Measurements from ENCODE around the gene SOX15. TPM values are rescaled to one million over a fixed set of nuclear protein-coding genes. Genes with fewer than 3 reads are reported as not detected.

Gene SOX15
- total RNA-seq, 2 experiments from 2014 or later, result 0.84 to 1.6 TPM

DNA sequence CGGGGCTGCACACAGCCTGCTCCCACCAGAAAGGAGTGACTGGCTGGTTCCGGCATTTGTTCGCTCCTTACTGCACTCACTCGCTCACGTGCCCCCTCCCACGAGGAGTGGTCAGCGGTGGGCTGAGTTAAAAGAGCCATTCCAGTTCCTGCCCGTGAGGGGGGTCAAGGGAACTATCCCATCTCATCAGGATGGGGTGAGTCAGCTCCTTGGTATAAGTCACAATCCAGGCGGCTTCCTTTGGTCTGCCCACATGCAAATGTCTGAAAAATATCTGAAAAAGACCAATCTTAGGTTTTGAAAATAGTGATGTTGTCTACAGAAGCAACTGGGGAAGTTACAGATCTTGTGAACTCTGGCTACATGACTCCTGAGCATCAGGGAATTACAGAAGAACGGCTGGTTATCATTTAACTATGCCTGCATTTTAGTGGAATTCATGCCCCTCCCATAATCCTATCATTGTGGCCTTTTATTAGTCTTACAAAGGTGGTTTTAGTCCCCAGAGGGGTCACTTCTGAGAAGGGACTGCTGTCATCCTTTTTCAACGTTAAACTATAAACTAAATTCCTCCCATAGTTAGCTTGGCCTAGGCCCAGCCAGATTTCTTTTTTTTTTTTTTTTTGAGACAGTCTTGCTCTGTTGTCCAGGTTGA lies 50.9 kb downstream of the SOX15 start:
- Histone ChIP-seq H4K20me1 (ENCODE audit: insufficient read depth, low read length) (no peaks in the 10 kb centered on the region), H3K79me2 (ENCODE audit: insufficient read depth, low read depth, low read length) (no peaks in the 10 kb centered on the region), H3K27ac (ENCODE audit: low read depth, low read length, poor library complexity, severe bottlenecking) (no peak overlapping the region), H3K4me2 (ENCODE audit: low read length) (no peak overlapping the region), H3K36me3 (ENCODE audit: insufficient read depth, low read length) (no peaks in the 10 kb centered on the region), H3K4me1 (ENCODE audit: insufficient read depth, low read length, poor library complexity, severe bottlenecking) (no peaks in the 10 kb centered on the region), H3K4me3 (ENCODE audit: low read depth, low read length, poor library complexity, severe bottlenecking) (no peak overlapping the region), H2AFZ (ENCODE audit: low read length) (no peak overlapping the region), H3K9me2 (ENCODE audit: insufficient read depth, low read length) (no peaks in the 10 kb centered on the region), H3K9me3 (ENCODE audit: low read length) (0 out of 2 replicates have a peak, but pooled peaks cover 4% of the 10 kb centered on the region)
- intact Hi-C loops (cut with micrococcal nuclease; ENCODE audit: unreplicated experiment), result no loop called here
- POLR2A ChIA-PET, result no interaction called here
- TF ChIP-seq CTCF (conservative IDR thresholded peaks at IDR 0.05; ENCODE audit: low read length) (no peak), EZH2phosphoT487 (IDR thresholded peaks at IDR 0.05; ENCODE audit: borderline replicate concordance, low read depth, low read length) (no peak)
- DNase-seq (ENCODE audit: low spot score), result no peak
- CTCF ChIA-PET (ENCODE audit: unreplicated experiment), result no interaction called here
- no TSS peak for BruUV-seq (replicated peaks)

Small RNAs within 50 kb of the gene (small RNA-seq; reads per million reads assigned to genes)
- gene CD68 (not detected), gene SNORA48 (not detected), gene SNORD10 (not detected)

Other genes starting within 250 kb of the SOX15 start
- 4.1 and 6.0 TPM in 2 replicates for gene KCTD11, start 237.9 kb downstream of the SOX15 start, total RNA-seq (2014; rRNA removed; shearing (Covaris generic))
- 7.6 and 8.6 TPM in 2 replicates for gene KCTD11, start 237.9 kb downstream of the SOX15 start, total RNA-seq (2022)
- gene TMEM95, start 234.9 kb downstream of the SOX15 start, total RNA-seq (2014; rRNA removed; shearing (Covaris generic)), result not detected in 2 replicates
- 0.31 TPM in 1 of 2 replicates, not detected in the other for gene TMEM95, start 234.9 kb downstream of the SOX15 start, total RNA-seq (2022)
- gene TNK1, start 209.0 kb downstream of the SOX15 start, total RNA-seq (2014; rRNA removed; shearing (Covaris generic)), result 2.9 and 5.0 TPM in 2 replicates
- 4.8 and 6.4 TPM in 2 replicates for gene TNK1, start 209.0 kb downstream of the SOX15 start, total RNA-seq (2022)
- 8.9 and 15.3 TPM in 2 replicates for gene PLSCR3, start 195.6 kb downstream of the SOX15 start, total RNA-seq (2014; rRNA removed; shearing (Covaris generic))
- gene PLSCR3, start 195.6 kb downstream of the SOX15 start, total RNA-seq (2022), result 23.1 and 27.6 TPM in 2 replicates
- 108 and 165 TPM in 2 replicates for gene TMEM256, start 186.0 kb downstream of the SOX15 start, total RNA-seq (2014; rRNA removed; shearing (Covaris generic))
- 96.6 and 107 TPM in 2 replicates for gene TMEM256, start 186.0 kb downstream of the SOX15 start, total RNA-seq (2022)
- 0.06 TPM in 1 of 2 replicates, not detected in the other for gene NLGN2, start 182.2 kb downstream of the SOX15 start, total RNA-seq (2014; rRNA removed; shearing (Covaris generic))
- 1.2 TPM in 1 of 2 replicates, not detected in the other for gene NLGN2, start 182.2 kb downstream of the SOX15 start, total RNA-seq (2022)
- gene SPEM1, start 169.8 kb downstream of the SOX15 start, total RNA-seq (2014; rRNA removed; shearing (Covaris generic)), result not detected in 2 replicates
- not detected in 2 replicates for gene SPEM1, start 169.8 kb downstream of the SOX15 start, total RNA-seq (2022)
- gene SPEM2, start 164.5 kb downstream of the SOX15 start, total RNA-seq (2014; rRNA removed; shearing (Covaris generic)), result not detected in 2 replicates
- not detected in 2 replicates for gene SPEM2, start 164.5 kb downstream of the SOX15 start, total RNA-seq (2022)
- not detected in 2 replicates for gene SPEM3, start 161.2 kb downstream of the SOX15 start, total RNA-seq (2014; rRNA removed; shearing (Covaris generic))
- not detected in 2 replicates for gene SPEM3, start 161.2 kb downstream of the SOX15 start, total RNA-seq (2022)
- gene TMEM102, start 154.7 kb downstream of the SOX15 start, total RNA-seq (2014; rRNA removed; shearing (Covaris generic)), result 13.4 and 15.6 TPM in 2 replicates
- 16.6 and 18.9 TPM in 2 replicates for gene TMEM102, start 154.7 kb downstream of the SOX15 start, total RNA-seq (2022)
- 1.3 and 2.8 TPM in 2 replicates for gene FGF11, start 150.6 kb downstream of the SOX15 start, total RNA-seq (2014; rRNA removed; shearing (Covaris generic))
- gene FGF11, start 150.6 kb downstream of the SOX15 start, total RNA-seq (2022), result 9.9 and 11.0 TPM in 2 replicates
- gene CHRNB1, start 145.0 kb downstream of the SOX15 start, total RNA-seq (2014; rRNA removed; shearing (Covaris generic)), result 12.7 and 13.2 TPM in 2 replicates
- 13.4 and 15.6 TPM in 2 replicates for gene CHRNB1, start 145.0 kb downstream of the SOX15 start, total RNA-seq (2022)
- 3.4 and 3.5 TPM in 2 replicates for gene ZBTB4, start 110.5 kb downstream of the SOX15 start, total RNA-seq (2014; rRNA removed; shearing (Covaris generic))
- 3.9 and 4.6 TPM in 2 replicates for gene ZBTB4, start 110.5 kb downstream of the SOX15 start, total RNA-seq (2022)
- gene SLC35G6, start 108.6 kb downstream of the SOX15 start, total RNA-seq (2014; rRNA removed; shearing (Covaris generic)), result not detected in 2 replicates
- gene SLC35G6, start 108.6 kb downstream of the SOX15 start, total RNA-seq (2022), result not detected in 2 replicates
- 76.6 and 84.2 TPM in 2 replicates for gene POLR2A, start 105.7 kb downstream of the SOX15 start, total RNA-seq (2014; rRNA removed; shearing (Covaris generic))
- gene POLR2A, start 105.7 kb downstream of the SOX15 start, total RNA-seq (2022), result 218 and 264 TPM in 2 replicates
- gene TNFSF12, start 41.0 kb downstream of the SOX15 start, total RNA-seq (2014; rRNA removed; shearing (Covaris generic)), result not detected in 2 replicates
- not detected in 2 replicates for gene TNFSF12, start 41.0 kb downstream of the SOX15 start, total RNA-seq (2022)
- 0.49 and 0.98 TPM in 2 replicates for gene TNFSF13, start 31.3 kb downstream of the SOX15 start, total RNA-seq (2014; rRNA removed; shearing (Covaris generic))
- 4.8 and 6.0 TPM in 2 replicates for gene TNFSF13, start 31.3 kb downstream of the SOX15 start, total RNA-seq (2022)
- gene SENP3, start 28.2 kb downstream of the SOX15 start, total RNA-seq (2014; rRNA removed; shearing (Covaris generic)), result 100 and 102 TPM in 2 replicates
- 62.4 and 77.6 TPM in 2 replicates for gene SENP3, start 28.2 kb downstream of the SOX15 start, total RNA-seq (2022)
- 0.10 and 0.54 TPM in 2 replicates for gene CD68, start 10.5 kb downstream of the SOX15 start, total RNA-seq (2014; rRNA removed; shearing (Covaris generic))
- gene CD68, start 10.5 kb downstream of the SOX15 start, total RNA-seq (2022), result 0.44 and 0.72 TPM in 2 replicates
- 30.4 and 34.5 TPM in 2 replicates for gene MPDU1, start 6.2 kb downstream of the SOX15 start, total RNA-seq (2014; rRNA removed; shearing (Covaris generic))
- 21.3 and 26.1 TPM in 2 replicates for gene MPDU1, start 6.2 kb downstream of the SOX15 start, total RNA-seq (2022)
- gene FXR2, start 24.8 kb upstream of the SOX15 start, total RNA-seq (2014; rRNA removed; shearing (Covaris generic)), result 24.6 and 32.4 TPM in 2 replicates
- 32.1 and 41.4 TPM in 2 replicates for gene FXR2, start 24.8 kb upstream of the SOX15 start, total RNA-seq (2022)
- 16.0 and 16.9 TPM in 2 replicates for gene SAT2, start 37.7 kb upstream of the SOX15 start, total RNA-seq (2014; rRNA removed; shearing (Covaris generic))
- 37.3 and 41.1 TPM in 2 replicates for gene SAT2, start 37.7 kb upstream of the SOX15 start, total RNA-seq (2022)
- gene SHBG, start 40.0 kb upstream of the SOX15 start, total RNA-seq (2014; rRNA removed; shearing (Covaris generic)), result not detected in 2 replicates
- 0.50 and 0.53 TPM in 2 replicates for gene SHBG, start 40.0 kb upstream of the SOX15 start, total RNA-seq (2022)
- gene ATP1B2, start 60.8 kb upstream of the SOX15 start, total RNA-seq (2014; rRNA removed; shearing (Covaris generic)), result not detected in 2 replicates
- gene ATP1B2, start 60.8 kb upstream of the SOX15 start, total RNA-seq (2022), result not detected in 2 replicates
- 52.9 and 69.2 TPM in 2 replicates for gene TP53, start 97.4 kb upstream of the SOX15 start, total RNA-seq (2014; rRNA removed; shearing (Covaris generic))
- gene TP53, start 97.4 kb upstream of the SOX15 start, total RNA-seq (2022), result 172 and 195 TPM in 2 replicates
- 30.7 and 39.3 TPM in 2 replicates for gene WRAP53, start 98.4 kb upstream of the SOX15 start, total RNA-seq (2014; rRNA removed; shearing (Covaris generic))
- 24.8 and 27.4 TPM in 2 replicates for gene WRAP53, start 98.4 kb upstream of the SOX15 start, total RNA-seq (2022)
- not detected in 2 replicates for gene EFNB3, start 115.1 kb upstream of the SOX15 start, total RNA-seq (2014; rRNA removed; shearing (Covaris generic))
- 0.11 and 0.15 TPM in 2 replicates for gene EFNB3, start 115.1 kb upstream of the SOX15 start, total RNA-seq (2022)
- 0.05 TPM in 1 of 2 replicates, not detected in the other for gene DNAH2, start 127.7 kb upstream of the SOX15 start, total RNA-seq (2014; rRNA removed; shearing (Covaris generic))
- not detected in 2 replicates for gene DNAH2, start 127.7 kb upstream of the SOX15 start, total RNA-seq (2022)
- gene KDM6B, start 244.1 kb upstream of the SOX15 start, total RNA-seq (2014; rRNA removed; shearing (Covaris generic)), result 4.4 and 10.0 TPM in 2 replicates
- 46.4 and 62.9 TPM in 2 replicates for gene KDM6B, start 244.1 kb upstream of the SOX15 start, total RNA-seq (2022)